Fibroblast of lung (primary cell): ENCODE measurements around the gene CASP10.

Experiments used
- EZH2 ChIP-seq: IDR thresholded peaks from 2 replicates; pipeline ENCODE4 v1.5.1; 2012; ENCODE audit warnings: low read length, control low read depth, mild to moderate bottlenecking; ENCODE audit errors: missing control alignments
- TF ChIP-seq, protein P1 (sequence below), 2 donors: IDR thresholded peaks in 1 of 2; conservative IDR thresholded peaks in 1 of 2; 1 replicate in 1 of 2; 2 replicates in 1 of 2; pipeline ENCODE4 v1.5.1; 2011 to 2012; ENCODE audit warnings: low read length in 2 of 2, control low read depth in 1 of 2, inconsistent platforms in 1 of 2, low read depth in 1 of 2, mild to moderate bottlenecking in 1 of 2

DNA sequence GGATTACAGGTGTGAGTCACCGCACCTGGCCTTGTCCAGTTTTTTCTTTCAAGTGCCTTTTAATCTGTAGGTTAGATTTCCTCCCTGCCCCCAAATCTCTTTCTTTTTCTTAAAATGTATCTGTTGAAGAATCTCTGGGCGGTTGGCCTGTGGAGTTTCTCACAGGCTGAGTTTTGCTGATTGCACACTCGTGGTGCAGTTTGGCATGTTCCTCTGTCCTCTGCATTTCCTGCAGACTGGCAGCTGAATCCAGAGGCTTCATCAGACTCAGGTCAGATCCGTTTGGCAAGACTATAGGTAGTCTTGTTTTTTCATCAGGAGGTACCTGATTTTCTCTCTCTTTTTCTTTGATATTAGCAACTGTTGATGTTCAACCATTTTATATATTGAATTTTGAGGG lies 5.5 kb downstream of the CASP10 start:
- TF ChIP-seq, protein P1, sequence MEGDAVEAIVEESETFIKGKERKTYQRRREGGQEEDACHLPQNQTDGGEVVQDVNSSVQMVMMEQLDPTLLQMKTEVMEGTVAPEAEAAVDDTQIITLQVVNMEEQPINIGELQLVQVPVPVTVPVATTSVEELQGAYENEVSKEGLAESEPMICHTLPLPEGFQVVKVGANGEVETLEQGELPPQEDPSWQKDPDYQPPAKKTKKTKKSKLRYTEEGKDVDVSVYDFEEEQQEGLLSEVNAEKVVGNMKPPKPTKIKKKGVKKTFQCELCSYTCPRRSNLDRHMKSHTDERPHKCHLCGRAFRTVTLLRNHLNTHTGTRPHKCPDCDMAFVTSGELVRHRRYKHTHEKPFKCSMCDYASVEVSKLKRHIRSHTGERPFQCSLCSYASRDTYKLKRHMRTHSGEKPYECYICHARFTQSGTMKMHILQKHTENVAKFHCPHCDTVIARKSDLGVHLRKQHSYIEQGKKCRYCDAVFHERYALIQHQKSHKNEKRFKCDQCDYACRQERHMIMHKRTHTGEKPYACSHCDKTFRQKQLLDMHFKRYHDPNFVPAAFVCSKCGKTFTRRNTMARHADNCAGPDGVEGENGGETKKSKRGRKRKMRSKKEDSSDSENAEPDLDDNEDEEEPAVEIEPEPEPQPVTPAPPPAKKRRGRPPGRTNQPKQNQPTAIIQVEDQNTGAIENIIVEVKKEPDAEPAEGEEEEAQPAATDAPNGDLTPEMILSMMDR (conservative IDR thresholded peaks at IDR 0.05 in 1 of 2, IDR thresholded peaks at IDR 0.05 in 1 of 2; ENCODE audit: low read depth in 1 of 2, low read length in 2 of 2) = no peak
- no peak for TF ChIP-seq EZH2
